OCI-LY3 (cell line): ENCODE data around the gene LTBP2.
A peak's percentile ranks its signal among the peaks of the same experiment; 100 is the strongest.

Experiments
- H2AFZ ChIP-seq: fragments of 200-600, 300-600 bp; shearing (Covaris generic); 2 replicates; pipeline ENCODE4 v1.6.0; 2014; ENCODE audit warnings: antibody characterized with exemption, low read depth, low read length
- H3K27ac ChIP-seq: fragments of 200-600, 300-600 bp; sonication (generic); 2 replicates; pipeline ENCODE4 v1.5.1; 2014; ENCODE audit warnings: mild to moderate bottlenecking, low read length, moderate library complexity, mixed read lengths
- H3K27me3 ChIP-seq: fragments of 200-600, 300-600 bp; sonication (generic); 2 replicates; pipeline ENCODE4 v1.6.1; 2014; ENCODE audit warnings: low read depth, low read length, mixed read lengths
- H3K36me3 ChIP-seq: fragments of 200-600, 300-600 bp; sonication (generic); replicated peaks from 2 replicates; pipeline ENCODE3; 2014; ENCODE audit warnings: low read depth, low read length, mixed read lengths
- H3K4me1 ChIP-seq: fragments of 300-600, 200-600 bp; sonication (generic); 2 replicates; pipeline ENCODE4 v1.6.1; 2014; ENCODE audit warnings: low read length, mixed read lengths
- H3K4me2 ChIP-seq: fragments of 200-600, 300-600 bp; sonication (generic); 2 replicates; pipeline ENCODE4 v1.6.1; 2014; ENCODE audit warnings: low read length, mixed read lengths
- H3K4me3 ChIP-seq: fragments of 300-600, 200-600 bp; sonication (generic); 2 replicates; pipeline ENCODE4 v1.5.1; 2014; ENCODE audit warnings: antibody characterized with exemption, mild to moderate bottlenecking, low read length, moderate library complexity
- H3K79me2 ChIP-seq: fragments of 300-600, 200-600 bp; shearing (Covaris generic); 2 replicates; pipeline ENCODE4 v1.6.1; 2014; ENCODE audit warnings: mild to moderate bottlenecking, low read length, mixed read lengths
- H3K9ac ChIP-seq: fragments of 300-600, 200-600 bp; shearing (Covaris generic); 2 replicates; pipeline ENCODE4 v1.6.0; 2014; ENCODE audit warnings: mild to moderate bottlenecking, low read length, moderate library complexity
- H3K9me3 ChIP-seq: fragments of 200-600, 300-600 bp; shearing (Covaris generic); 2 replicates; pipeline ENCODE4 v1.6.1; 2014; ENCODE audit warnings: low read length, mixed read lengths; ENCODE audit not compliant: insufficient read depth
- H4K20me1 ChIP-seq: fragments of 200-600, 300-600 bp; sonication (generic); 2 replicates; pipeline ENCODE4 v1.6.1; 2016; ENCODE audit warnings: low read length, mixed read lengths; ENCODE audit not compliant: insufficient read depth
- CTCF ChIP-seq: fragments of 200-600, 300-600 bp; sonication (generic); IDR thresholded peaks from 2 replicates; pipeline ENCODE4 v1.5.1; 2014; ENCODE audit warnings: antibody characterized with exemption, low read length, low read depth
- EZH2phosphoT487 ChIP-seq: fragments of 200-600 bp; shearing (Covaris generic); IDR thresholded peaks from 2 replicates; pipeline ENCODE4 v1.6.1; 2018; ENCODE audit warnings: antibody characterized with exemption, mixed run types, low read depth

Gene LTBP2

GRCh38 chr14:74495356-74495755, 116.7 kb downstream of the LTBP2 start:
- no peak overlapping the region for H3K9ac ChIP-seq
- no peaks in the 10 kb centered on the region for H3K9me3 ChIP-seq
- no peaks in the 10 kb centered on the region for H3K27me3 ChIP-seq
- peak overlapping the region; percentile 92; the same call in 1 of the 2 replicates for H3K4me2 ChIP-seq
- H3K79me2 ChIP-seq: peaks cover 11% of the 10 kb centered on the region
- no peak overlapping the region for H3K27ac ChIP-seq
- no peak overlapping the region for H2AFZ ChIP-seq
- peaks cover 19% of the 10 kb centered on the region for H3K4me1 ChIP-seq
- no peak overlapping the region for H3K4me3 ChIP-seq
- H3K36me3 ChIP-seq: no peaks in the 10 kb centered on the region
- no peak for TF ChIP-seq CTCF
- TF ChIP-seq EZH2phosphoT487: no peak
- H4K20me1 ChIP-seq: no peaks in the 10 kb centered on the region

DNA sequence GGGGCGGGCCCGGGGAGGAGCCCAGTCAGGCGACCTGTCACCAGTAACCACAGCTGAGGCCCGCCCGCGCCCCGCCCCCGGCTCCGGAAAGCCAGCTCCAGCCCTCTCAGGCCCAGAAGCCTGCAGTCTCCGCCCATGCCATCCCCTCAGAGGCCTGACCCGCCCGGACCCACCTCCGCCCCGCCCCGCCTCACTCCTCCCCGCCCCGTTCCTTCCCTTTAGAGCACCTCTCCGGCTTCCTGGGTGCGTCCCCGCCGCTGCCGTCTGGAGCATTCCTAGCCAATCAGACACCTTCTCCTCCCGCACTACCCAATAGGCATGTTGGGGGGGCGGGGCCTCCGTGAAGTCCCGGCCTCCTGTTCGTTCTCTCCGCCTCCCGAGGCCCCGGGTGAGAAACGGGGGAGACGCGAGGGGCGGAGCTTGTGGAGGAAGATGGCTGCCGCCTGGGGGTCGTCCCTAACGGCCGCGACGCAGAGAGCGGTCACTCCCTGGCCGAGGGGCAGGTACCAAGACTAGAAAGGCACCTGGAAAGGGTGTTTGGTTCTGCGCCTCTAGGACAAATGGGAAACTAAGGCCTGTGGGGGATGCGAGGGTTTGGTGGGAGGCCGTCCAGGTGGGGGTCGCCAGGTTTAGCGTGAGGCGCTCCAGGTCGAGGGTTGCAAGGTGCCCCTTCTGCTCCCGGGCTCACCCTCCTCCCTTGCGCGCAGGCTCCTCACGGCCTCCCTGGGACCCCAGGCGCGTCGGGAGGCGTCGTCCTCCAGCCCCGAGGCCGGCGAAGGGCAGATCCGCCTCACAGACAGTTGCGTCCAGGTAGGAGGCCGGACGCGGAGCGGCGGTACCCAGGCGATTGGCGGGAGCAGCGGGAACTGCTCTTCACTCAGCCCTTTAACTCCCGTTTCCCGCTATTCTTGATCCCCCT, 118.4 kb downstream of the LTBP2 start, which contains the start of gene ISCA2:
TSS of gene ISCA2 (plus strand) at position 423 of the 919 bp plus-strand sequence. CDS start at position 433, 10 bp downstream.
- H3K27me3 ChIP-seq: no peaks in the 10 kb centered on the region
- TF ChIP-seq CTCF (no peak), EZH2phosphoT487 (no peak)
- H3K79me2 ChIP-seq: peaks cover 11% of the 10 kb centered on the region
- peak within 1 kb of the TSS; percentile 89 for H3K4me3 ChIP-seq
- H3K9me3 ChIP-seq: no peaks in the 10 kb centered on the region
- peak within 1 kb of the TSS; percentile 14; the same call in 1 of the 2 replicates for H3K27ac ChIP-seq
- H3K36me3 ChIP-seq: no peaks in the 10 kb centered on the region
- H2AFZ ChIP-seq: peak within 1 kb of the TSS; percentile 83
- peaks cover 30% of the 10 kb centered on the region for H3K4me1 ChIP-seq
- H3K9ac ChIP-seq: peak within 1 kb of the TSS; percentile 77
- H3K4me2 ChIP-seq: peak within 1 kb of the TSS; percentile 99
- 0 out of 2 replicates have a peak, but pooled peaks cover 3% of the 10 kb centered on the region for H4K20me1 ChIP-seq

DNA sequence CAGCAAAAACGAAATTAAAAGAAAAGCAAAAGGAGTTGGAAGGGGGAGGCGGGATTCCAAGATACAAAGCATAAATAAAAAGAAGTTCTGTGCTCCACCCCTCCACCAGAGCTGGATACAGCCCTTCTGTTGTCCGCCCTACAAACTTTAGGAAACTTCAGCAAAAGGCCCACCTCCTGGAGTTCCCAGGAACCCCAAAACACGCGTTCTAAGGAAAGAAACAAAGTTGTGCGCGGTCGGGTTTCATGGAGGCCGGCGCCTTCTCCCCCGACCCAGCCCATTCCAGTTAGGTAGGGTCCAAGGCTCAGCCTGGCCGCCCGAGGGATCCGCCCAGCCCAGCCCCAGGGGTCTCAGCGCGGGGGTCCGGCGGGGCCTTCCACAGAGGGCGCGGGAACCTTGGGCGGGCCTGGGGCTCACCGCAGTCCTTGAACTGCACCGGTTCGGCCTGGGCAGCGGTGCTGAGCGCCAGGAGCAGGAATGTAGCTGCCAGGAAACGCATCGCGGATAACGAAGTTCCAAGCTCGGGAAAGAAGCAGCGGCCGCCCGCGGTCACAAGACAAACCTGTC, 119.2 kb downstream of the LTBP2 start, which contains the start of gene NPC2:
TSS of gene NPC2 (minus strand) at position 530 of the 567 bp plus-strand sequence. CDS start at position 499, 31 bp downstream.
- H3K4me3 ChIP-seq: peak within 1 kb of the TSS; percentile 89
- no peaks in the 10 kb centered on the region for H3K9me3 ChIP-seq
- H3K4me2 ChIP-seq: peak within 1 kb of the TSS; percentile 99
- H3K27ac ChIP-seq: peak within 1 kb of the TSS; percentile 14; the same call in 1 of the 2 replicates
- no peaks in the 10 kb centered on the region for H3K27me3 ChIP-seq
- 0 out of 2 replicates have a peak, but pooled peaks cover 3% of the 10 kb centered on the region for H4K20me1 ChIP-seq
- H3K9ac ChIP-seq: peak within 1 kb of the TSS; percentile 77
- H3K36me3 ChIP-seq: peaks cover 3% of the 10 kb centered on the region
- peak within 1 kb of the TSS; percentile 83 for H2AFZ ChIP-seq
- peaks cover 31% of the 10 kb centered on the region for H3K4me1 ChIP-seq
- peaks cover 11% of the 10 kb centered on the region for H3K79me2 ChIP-seq
- TF ChIP-seq CTCF (no peak), EZH2phosphoT487 (no peak)
